Astrocyte of the cerebellum (primary cell): ENCODE data around the gene F12.

Source experiments
- DNase-seq: peaks from one replicate; pipeline ENCODE4 v3.0.0-alpha.2; 2011; ENCODE audit warnings: low read depth
- H3K4me3 ChIP-seq: 2 replicates; pipeline ENCODE4 v1.5.1; 2011; ENCODE audit warnings: mild to moderate bottlenecking, low read depth, low read length, moderate library complexity
- in situ Hi-C: cut with HindIII; loops from 2 replicates; pipeline ENCODE4 v1.10.0; 2017; ENCODE audit warnings: low sequenced_read_pairs
- TF ChIP-seq, protein P1 (sequence below): IDR thresholded peaks from 2 replicates; pipeline ENCODE4 v1.5.1; 2012; ENCODE audit warnings: low read length, low read depth, moderate library complexity, mild to moderate bottlenecking; ENCODE audit errors: missing control alignments

The F12 gene

GRCh38 chr5:177442066-177442826 lies 32.9 kb upstream of the F12 start:
- TF ChIP-seq, protein P1, sequence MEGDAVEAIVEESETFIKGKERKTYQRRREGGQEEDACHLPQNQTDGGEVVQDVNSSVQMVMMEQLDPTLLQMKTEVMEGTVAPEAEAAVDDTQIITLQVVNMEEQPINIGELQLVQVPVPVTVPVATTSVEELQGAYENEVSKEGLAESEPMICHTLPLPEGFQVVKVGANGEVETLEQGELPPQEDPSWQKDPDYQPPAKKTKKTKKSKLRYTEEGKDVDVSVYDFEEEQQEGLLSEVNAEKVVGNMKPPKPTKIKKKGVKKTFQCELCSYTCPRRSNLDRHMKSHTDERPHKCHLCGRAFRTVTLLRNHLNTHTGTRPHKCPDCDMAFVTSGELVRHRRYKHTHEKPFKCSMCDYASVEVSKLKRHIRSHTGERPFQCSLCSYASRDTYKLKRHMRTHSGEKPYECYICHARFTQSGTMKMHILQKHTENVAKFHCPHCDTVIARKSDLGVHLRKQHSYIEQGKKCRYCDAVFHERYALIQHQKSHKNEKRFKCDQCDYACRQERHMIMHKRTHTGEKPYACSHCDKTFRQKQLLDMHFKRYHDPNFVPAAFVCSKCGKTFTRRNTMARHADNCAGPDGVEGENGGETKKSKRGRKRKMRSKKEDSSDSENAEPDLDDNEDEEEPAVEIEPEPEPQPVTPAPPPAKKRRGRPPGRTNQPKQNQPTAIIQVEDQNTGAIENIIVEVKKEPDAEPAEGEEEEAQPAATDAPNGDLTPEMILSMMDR = no peak

GRCh38 chr5:177440990-177441780 lies 31.8 kb upstream of the F12 start:
- in situ Hi-C loops = loop anchor here (5.0 kb wide), 2 partner anchors 34 to 79 kb away; partner anchors contain the start of gene F12
- H3K4me3 ChIP-seq = no peak overlapping the region
- TF ChIP-seq, protein P1 = no peak
- no peak for DNase-seq

More at GRCh38 chr5:177442066-177442826, 32.9 kb upstream of the F12 start:
- no peak for DNase-seq
- H3K4me3 ChIP-seq = no peak overlapping the region
- in situ Hi-C loops = loop anchor here (5.0 kb wide), 2 partner anchors 35 to 80 kb away; partner anchors contain the start of gene F12

GRCh38 chr5:177440211-177440989 lies 31.0 kb upstream of the F12 start:
- TF ChIP-seq, protein P1 = no peak
- no peak overlapping the region for H3K4me3 ChIP-seq
- no peak for DNase-seq
- in situ Hi-C loops = loop anchor here (5.0 kb wide), 2 partner anchors 33 to 78 kb away; partner anchors contain the start of gene F12

DNA sequence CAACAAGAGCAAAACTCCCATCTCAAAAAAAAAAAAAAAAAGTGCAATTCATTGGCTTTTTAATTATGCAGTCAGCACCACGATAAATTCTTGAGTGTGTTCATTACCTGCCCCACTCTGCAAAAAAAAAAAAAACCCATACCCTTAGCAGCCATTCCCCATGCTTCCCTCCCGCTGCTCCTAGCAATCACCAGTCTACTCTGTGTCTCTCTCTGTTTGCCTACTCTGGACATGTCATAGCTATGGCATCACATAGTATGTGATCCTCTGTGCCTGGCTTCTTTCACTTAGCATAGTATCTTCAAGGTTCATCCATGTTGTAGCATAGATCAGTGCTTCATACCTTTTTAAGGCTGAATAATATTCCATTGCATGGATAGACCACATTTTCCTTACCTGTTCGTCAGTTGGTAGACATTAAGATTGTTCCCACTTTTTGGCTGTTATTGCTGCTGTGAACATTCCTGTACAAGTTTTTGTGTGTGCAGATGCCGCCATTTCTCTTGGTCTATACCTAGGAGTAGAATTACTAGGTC lies 30.2 kb upstream of the F12 start:
- TF ChIP-seq, protein P1 = no peak
- H3K4me3 ChIP-seq = no peak overlapping the region
- no peak for DNase-seq
- in situ Hi-C loops = loop anchor here (5.0 kb wide), 2 partner anchors 32 to 77 kb away; partner anchors contain the start of gene F12

- no peak for DNase-seq
- TF ChIP-seq, protein P1 = no peak
- no peak overlapping the region for H3K4me3 ChIP-seq
- in situ Hi-C loops = no loop called here
Measured at GRCh38 chr5:177438468-177438867, 29.1 kb upstream of the F12 start.

DNA sequence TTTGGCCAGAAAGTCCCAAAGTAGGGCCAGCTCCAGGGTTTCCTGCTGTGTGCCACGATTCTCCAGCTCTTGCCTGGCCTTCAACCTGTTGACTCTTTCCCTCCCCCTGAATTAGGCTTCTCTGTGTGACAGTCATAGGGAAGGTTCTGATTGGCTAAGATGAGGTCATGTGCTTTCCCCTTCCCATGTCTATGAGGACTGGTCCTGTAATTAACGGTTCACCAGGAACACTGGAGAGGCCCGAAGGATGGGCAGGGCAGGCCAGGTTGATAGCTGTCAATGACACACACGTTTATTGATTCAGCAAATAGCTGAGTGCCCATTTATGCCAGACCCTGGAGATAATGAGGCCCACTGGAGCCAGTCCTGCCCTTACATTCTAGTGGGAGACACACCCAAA lies 28.3 kb upstream of the F12 start:
- in situ Hi-C loops = no loop called here
- TF ChIP-seq, protein P1 = no peak
- no peak overlapping the region for H3K4me3 ChIP-seq
- DNase-seq = no peak
